GM21447 (cell line): ENCODE data around the gene BOC.
A peak's percentile ranks its signal among the peaks of the same experiment; 100 is the strongest.

ENCODE experiments used
- ATAC-seq: cut with Tn5 transposase; IDR thresholded peaks from one replicate; pipeline ENCODE4 v1.9.1; 2021; ENCODE audit not compliant: unreplicated experiment

Gene BOC

GRCh38 chr3:113265231-113265630 is 53.9 kb downstream of the BOC start:
- ATAC-seq = no peak

- no peak for ATAC-seq
Observed at GRCh38 chr3:113266738-113267137, 55.4 kb downstream of the BOC start.

- no peak for ATAC-seq
Observed at GRCh38 chr3:113268311-113268710, 57.0 kb downstream of the BOC start.

- ATAC-seq = no peak
Observed at GRCh38 chr3:113268942-113269341, 57.6 kb downstream of the BOC start.

DNA sequence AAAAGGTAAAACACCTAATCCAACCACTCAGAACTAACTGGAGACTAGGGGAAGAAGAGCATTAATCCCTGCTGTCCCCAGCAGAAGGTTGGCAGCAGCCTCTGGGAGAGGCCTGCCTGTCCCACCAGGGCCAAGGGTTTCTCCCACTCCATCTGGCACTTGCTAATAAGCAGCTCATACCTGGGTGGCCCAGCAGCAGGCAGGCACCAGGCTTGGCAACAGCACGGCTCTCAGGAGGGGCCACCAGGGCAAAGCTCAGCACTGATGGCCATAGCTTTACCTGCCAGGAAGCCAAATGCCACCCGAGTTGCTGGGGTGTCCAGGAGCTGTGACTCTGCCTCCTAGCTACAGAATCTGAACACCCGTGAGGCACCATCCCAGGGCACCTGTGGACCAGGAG is 58.3 kb downstream of the BOC start:
- no peak for ATAC-seq

DNA sequence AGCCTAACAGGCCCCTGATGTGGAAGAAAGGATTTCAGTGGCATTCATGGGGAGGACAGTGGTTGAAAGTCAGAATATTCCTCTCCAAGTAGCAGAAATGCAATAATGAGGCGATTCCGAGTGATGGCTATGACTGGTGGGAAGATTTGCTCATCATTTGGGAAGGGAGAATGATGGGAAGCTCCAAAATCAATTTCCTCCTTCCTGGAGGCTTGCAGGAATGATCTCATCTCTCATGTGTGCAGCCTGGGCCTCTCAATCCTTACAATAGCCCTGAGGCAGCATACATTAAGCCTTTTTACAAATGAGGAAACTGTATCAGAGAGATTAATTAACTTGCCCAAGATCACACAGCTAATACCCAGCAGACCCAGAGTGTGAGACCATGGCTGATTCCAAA is 58.7 kb downstream of the BOC start:
- ATAC-seq = no peak

GRCh38 chr3:113270786-113271185 is 59.4 kb downstream of the BOC start:
- ATAC-seq = no peak

GRCh38 chr3:113271189-113271588 is 59.8 kb downstream of the BOC start:
- ATAC-seq = no peak

- no peak for ATAC-seq
Observed at GRCh38 chr3:113271594-113272384, 60.4 kb downstream of the BOC start.

DNA sequence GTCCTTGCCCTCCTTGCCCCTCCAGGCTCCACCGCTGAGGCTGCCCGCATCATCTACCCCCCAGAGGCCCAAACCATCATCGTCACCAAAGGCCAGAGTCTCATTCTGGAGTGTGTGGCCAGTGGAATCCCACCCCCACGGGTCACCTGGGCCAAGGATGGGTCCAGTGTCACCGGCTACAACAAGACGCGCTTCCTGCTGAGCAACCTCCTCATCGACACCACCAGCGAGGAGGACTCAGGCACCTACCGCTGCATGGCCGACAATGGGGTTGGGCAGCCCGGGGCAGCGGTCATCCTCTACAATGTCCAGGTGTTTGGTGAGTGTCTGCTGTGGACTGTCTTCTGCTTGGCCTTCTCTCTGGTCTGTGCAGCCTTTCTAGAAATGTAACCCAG is 61.0 kb downstream of the BOC start:
- ATAC-seq = no peak

DNA sequence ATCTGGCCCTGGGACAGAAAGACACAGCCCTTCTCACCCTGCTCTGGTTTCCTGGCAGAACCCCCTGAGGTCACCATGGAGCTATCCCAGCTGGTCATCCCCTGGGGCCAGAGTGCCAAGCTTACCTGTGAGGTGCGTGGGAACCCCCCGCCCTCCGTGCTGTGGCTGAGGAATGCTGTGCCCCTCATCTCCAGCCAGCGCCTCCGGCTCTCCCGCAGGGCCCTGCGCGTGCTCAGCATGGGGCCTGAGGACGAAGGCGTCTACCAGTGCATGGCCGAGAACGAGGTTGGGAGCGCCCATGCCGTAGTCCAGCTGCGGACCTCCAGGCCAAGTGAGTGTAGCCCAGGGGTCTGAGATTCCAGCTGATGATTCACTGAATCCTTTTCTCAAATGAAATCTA is 61.7 kb downstream of the BOC start:
- ATAC-seq = no peak

DNA sequence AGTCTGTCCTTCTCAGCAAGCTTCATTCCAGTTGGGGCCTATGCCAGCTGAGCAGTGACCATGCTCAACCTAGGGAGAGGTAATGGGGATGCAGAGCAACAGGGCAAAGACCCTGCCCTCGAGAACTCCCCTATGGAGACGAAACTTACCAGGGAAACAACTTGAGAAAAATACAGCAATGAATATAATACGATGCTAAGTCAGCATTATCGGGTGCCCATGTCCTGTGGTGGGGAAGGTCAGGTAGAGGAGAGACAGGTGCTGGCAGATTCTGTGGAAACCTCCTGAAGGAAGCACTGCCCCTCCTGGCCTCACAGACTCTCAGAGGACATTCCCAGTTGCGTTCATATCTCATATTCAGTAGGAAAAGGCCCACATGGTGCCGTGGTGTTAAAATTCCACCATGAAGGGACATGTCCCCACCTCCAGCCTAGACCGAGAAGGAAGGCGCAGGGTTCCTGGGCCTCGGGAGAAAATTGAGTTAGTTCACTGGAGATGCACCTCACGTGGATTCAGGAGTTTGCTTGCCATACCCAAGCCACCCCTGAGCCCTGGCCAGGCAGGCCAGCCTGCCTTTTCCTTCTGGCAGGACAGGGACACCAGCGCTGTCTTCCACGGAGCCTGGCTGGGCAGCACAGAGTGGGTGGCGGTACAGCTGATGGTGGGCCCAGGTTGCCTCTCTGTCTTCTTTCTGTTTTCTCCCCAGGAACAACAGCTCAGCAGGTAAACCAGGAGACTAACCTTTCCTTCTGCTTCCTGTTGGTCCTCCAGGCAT is 62.4 kb downstream of the BOC start:
- ATAC-seq = no peak

- no peak for ATAC-seq
Observed at GRCh38 chr3:113274425-113275257, 63.3 kb downstream of the BOC start.

DNA sequence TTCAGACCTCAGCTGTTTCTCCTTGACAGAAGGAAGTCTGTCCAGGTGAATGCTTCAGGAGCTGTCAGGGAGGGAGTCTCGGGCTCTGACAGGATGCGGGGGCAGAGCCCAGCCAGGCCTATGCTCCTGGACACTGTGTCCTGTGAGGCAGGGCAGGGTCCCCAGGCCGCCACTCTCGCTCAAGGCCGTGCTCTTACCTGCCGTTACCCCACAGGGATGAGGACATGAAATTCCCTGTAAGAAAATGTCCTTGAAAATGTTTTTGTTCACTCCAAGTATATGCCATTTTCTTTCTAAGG is 63.9 kb downstream of the BOC start:
- no peak for ATAC-seq

GRCh38 chr3:113275583-113275928 is 64.2 kb downstream of the BOC start:
- no peak for ATAC-seq

GRCh38 chr3:113275929-113276750 is 64.8 kb downstream of the BOC start:
- peak; percentile 72 for ATAC-seq

GRCh38 chr3:113276751-113277080 is 65.4 kb downstream of the BOC start:
- no peak for ATAC-seq

DNA sequence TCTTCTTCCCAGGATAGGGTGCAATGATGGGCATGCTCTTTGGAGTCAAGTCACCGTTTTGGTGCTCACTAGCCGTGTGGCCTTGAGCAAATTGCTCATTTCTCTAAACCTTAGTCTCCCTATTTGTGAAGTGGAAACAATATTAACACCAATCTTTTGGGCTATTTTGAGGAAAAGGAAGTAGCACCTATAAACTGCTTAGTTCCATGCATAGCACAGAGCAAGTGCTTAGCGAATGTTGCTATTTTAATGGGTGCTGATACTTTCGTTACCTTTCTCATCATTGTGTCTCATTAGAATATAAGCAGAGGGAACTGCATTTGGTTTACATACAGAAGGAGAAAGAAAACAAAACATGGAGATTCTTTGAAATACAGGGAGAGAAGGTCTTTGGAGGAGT is 66.1 kb downstream of the BOC start:
- ATAC-seq = peak; percentile 51

DNA sequence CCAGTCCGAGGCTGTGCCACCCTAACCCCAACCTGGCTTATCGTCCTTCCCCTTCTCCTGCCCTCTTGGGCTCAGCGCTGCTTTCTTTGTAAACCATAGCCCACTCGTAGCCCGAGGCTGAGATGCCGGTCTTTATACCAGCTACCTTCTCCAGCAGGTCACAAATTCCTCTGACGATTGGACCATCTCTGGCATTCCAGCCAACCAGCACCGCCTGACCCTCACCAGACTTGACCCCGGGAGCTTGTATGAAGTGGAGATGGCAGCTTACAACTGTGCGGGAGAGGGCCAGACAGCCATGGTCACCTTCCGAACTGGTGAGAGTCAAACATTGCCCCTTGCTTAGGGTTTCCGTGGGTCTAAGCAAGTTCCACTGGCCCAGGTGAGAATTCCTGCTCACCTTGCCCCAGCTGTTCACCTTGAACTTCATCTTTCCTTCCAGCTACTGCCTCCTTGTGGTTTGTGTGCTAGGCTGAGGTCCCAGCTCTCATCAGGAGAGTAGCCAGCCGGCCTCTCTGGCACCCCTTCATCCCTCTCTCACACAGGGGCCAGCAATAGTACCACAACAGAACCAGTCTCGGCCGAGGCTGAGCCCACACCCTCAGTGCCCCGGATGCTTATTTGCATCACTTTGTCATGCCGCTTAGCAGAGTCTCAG is 66.7 kb downstream of the BOC start:
- no peak for ATAC-seq

DNA sequence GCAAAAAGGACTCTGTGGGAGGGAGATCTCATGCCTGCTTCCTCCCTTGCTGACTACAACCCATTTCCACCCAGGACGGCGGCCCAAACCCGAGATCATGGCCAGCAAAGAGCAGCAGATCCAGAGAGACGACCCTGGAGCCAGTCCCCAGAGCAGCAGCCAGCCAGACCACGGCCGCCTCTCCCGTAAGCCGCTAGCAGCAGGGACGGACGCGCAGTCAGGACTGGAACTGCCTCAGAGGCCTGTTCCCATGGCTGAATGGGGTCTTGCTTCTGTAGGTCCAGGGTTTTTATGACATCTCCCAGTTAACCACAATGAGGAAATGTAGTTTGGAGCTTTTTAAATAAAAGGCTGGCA is 67.2 kb downstream of the BOC start:
- ATAC-seq = no peak

DNA sequence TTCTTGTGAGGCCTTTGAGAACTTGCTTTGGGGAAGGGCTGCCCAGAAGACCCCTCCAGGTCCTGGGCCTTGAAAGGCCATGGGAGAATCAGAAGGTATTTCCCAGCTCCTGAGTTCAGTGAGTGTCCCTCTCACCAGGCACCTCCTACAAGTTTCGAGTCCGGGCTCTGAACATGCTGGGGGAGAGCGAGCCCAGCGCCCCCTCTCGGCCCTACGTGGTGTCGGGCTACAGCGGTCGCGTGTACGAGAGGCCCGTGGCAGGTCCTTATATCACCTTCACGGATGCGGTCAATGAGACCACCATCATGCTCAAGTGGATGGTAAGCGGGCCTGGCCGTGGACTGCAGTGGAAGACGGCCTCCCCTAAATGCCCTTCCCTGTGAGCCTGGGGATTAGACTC is 68.3 kb downstream of the BOC start:
- no peak for ATAC-seq
